Stimulated activated CD4-positive, alpha-beta T cell treated with anti-CD3 and anti-CD28 coated beads, Interleukin-15, amount 100 ng/mL, for 24 hours (primary cell): ENCODE results near the gene SMPDL3B.

ENCODE experiments used
- DNase-seq: peaks from one replicate; pipeline ENCODE4 v3.0.0-alpha.2; 2020

Gene SMPDL3B, protein sequence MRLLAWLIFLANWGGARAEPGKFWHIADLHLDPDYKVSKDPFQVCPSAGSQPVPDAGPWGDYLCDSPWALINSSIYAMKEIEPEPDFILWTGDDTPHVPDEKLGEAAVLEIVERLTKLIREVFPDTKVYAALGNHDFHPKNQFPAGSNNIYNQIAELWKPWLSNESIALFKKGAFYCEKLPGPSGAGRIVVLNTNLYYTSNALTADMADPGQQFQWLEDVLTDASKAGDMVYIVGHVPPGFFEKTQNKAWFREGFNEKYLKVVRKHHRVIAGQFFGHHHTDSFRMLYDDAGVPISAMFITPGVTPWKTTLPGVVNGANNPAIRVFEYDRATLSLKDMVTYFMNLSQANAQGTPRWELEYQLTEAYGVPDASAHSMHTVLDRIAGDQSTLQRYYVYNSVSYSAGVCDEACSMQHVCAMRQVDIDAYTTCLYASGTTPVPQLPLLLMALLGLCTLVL

DNA sequence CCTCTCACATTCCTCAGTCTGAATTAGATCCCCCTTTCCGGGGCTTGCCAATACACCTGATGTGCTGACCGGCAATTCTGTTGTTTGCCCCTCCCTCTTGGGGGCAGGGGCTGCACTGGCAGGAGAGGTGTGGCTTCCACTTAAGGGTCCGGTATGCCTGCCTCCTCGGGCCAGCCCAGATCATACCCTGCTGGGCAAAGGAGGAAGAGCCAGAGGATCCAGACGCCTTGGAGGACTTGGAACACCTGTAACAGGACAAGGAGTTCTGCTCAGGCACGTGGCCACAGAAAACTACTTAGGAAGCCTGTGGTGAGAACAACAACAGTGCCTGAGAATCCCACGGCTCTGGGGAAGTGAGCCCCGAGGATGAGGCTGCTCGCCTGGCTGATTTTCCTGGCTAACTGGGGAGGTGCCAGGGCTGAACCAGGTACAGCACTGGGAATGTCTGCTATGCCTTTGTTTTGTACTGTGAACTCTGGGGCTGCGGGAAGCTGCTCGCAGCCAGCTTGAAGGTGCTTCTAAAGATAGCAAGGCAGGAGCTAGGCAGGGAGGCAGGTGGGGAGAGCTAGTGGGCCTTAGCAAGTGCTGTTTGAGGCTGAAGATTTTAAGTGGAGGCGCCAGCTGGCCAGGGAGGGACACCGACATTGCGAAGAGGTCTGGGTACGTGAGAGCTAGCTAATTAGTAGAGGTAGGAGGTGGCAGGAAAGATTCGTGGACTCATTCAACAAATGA lies at the start of gene SMPDL3B:
Gene SMPDL3B, plus strand, starts transcription at position 183 of the 732 bp plus-strand sequence. Its CDS starts 184 bp downstream, at position 367.
- DNase-seq: peak; percentile 35

DNA sequence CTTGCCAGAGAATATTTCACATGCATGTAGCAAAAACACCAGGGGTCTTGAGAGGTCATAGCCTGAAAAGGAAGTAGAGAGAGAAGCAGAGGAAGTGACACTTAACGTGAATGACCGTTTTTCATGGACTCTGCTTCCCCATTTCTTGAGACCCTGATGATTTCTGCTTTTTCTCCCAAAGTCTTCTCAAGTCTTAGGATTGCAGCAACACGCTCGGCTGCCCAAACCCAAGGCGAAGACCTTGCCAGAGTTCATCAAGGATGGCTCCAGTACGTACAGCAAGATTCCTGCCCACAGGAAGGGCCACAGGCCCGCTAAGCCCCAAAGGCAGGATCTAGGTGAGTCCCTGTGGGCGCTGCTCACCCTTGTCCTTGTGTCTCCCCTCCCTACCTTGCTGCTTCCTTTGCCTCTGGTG lies 49.7 kb upstream of the SMPDL3B start:
- no peak for DNase-seq

DNA sequence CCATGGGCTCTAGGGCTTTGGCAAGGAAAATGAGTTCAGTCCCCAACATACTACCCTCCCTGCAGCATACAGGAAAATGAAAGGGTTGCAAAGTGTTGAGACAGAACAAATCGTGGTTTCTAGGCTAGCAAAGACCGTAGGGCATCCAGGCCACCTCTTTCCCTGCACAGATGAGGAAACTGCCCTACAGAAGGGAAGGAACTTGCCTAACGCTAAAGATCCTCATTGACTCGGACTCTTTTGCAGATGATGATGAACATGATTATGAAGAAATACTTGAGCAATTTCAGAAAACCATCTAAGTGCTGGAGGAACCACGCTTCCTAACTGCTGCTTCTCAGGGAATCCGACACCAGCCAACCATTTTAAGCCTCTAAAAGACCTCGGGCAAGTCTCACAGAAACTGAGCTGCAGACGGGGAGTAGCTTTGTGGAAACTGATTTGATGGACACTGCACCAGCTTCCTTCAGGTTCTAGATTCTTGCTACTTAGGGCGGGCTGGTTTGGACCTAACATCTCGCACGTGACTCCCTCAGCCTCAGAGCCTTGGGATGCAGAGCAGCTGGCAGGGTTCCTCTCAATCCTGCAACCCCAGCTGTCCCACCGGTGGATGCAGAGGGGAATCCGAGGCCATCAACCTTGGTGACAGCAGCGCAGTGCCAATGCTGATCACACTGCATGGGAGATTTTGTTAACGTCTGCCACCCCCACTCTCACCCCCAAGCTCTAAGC lies 49.0 kb upstream of the SMPDL3B start:
- DNase-seq: no peak

DNA sequence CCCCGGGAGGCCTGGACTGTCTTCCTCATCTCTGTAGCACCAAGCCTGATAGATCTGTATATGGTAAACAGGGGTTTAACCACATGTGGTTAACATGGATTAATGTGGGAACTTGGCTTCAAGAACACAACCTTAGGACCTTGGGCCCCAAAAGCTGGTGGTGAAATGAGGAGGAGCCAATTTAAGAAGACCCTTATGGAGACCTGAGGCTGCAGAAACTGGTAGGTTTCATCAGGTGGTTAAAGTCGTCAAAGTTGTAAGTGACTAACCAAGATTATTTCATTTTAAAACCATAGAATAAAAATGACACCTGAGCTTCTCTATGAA lies 48.5 kb upstream of the SMPDL3B start:
- DNase-seq: no peak

DNA sequence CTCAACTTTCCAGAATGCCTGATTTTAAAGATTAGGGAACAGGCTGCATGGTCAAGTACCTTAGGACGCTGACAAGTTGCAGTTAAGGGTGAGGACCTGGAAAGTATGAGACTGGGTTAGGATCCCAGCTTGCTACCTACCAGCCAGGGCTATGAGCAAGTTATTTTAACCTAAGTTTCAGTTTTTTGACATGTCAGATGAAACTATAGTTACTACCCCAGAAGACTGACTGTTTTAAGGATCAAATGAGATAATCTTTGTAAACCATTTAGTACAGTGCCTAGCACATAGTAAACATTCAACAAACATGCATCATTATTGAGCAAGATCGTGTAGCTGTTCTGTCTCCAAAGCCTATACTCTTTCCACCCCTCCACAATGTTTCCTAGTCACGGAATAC lies 48.1 kb upstream of the SMPDL3B start:
- DNase-seq: no peak

DNA sequence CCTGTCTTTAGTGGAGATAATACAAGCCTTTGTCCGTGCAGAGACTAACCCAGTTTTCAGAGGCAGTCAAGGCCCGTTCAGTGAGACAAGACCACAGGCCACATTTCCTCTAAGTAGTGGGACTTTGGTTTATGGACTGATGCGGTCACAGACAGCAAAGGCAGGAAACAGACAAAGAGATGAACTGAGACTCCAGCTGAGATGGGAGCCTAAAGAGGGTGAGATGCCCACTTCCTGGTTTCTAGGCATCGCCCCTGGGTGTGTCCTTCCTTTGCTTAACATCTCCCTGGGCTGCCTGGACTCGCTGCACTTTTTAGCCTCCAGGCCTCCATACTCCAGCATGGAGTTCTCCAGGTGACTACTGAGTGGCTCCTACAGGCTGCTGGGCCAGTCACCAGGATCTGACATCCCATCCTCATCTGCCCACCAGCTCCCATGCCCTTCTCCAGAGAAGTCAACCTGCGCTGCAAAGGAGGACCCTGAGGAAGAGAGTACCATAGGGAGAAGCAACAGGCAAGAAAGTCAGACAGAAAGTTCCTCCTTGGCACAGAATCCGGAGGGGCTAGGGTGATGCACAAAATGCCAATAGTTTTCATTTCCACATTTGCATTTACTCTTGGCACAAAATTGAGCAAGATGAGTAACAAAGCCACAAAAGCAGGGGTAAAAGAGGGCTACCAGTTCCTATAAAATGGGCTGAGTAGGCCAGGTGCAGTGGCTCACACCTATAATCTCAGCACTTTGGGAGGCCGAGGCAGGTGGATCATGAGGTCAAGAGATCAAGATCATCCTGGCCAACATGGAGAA lies 47.4 kb upstream of the SMPDL3B start:
- DNase-seq: peak; percentile 40

DNA sequence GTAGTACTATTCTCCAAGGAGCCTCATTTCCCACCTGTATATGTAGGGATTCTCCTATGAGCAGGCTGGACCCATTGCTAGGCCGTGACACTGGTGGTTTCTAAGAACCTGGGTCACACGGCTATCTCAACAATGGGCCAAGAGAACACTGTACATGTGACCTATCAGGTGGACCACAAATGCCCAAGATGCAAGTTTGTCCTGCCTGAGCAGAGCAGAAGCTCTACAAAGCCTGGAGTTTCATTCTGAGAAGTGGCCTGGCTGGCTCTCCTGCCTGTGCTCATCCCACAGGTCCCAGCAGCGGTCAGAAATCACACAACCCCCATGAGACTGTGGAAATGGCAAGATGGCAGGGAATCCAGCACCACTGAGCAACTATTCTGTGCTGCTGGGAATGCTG lies 45.3 kb upstream of the SMPDL3B start:
- no peak for DNase-seq

DNA sequence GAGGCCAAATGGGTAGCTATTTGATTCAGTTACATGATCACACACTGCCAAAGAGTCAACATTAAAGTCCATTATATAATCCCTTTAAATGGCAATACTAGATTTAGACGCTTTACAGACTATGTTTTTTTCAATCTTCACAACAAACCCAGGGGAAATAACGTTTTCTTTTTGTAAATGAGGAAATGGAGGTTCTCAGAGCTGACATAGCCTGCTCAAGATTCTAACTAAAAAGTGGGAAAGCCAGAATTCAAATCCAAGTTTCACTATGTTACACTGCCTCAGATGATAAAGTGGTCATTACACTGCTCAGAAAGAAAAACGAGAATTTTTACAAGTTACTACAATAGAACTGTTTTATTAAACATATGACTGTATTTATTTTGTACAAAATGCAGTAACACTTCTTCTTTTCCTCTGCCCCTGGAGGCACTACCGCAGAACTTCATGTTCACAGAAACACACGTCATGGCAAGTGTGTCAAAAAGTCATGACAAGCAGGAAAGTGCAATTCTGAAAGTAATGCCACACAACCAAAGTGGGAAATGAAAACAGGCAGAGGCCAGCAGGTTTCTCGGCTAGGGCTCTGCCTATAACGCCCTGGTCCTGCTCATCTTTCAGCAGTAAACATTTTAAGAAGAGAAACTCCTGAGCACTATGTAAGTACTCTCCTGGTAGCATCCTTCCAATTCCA lies 43.5 kb upstream of the SMPDL3B start:
- DNase-seq: peak; percentile 58

DNA sequence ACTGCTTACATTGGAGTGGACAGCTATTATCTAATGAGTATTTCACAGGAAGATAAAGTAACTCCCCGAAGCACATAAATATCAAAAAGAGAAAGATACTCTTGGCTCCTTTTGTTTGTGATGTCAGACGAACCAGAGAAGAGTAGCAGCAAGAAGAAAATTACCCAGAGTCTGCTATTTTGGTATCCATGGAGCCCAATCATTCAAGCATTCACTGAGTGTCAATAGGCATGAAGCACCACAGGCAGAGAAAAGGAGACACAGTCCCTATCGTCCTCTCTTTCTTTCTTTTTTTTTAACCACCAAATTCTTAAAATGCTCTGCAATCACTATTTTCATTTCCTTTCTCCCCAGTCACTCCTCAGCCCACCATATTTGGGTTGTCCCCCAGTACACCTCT lies 40.3 kb upstream of the SMPDL3B start:
- DNase-seq: no peak

DNA sequence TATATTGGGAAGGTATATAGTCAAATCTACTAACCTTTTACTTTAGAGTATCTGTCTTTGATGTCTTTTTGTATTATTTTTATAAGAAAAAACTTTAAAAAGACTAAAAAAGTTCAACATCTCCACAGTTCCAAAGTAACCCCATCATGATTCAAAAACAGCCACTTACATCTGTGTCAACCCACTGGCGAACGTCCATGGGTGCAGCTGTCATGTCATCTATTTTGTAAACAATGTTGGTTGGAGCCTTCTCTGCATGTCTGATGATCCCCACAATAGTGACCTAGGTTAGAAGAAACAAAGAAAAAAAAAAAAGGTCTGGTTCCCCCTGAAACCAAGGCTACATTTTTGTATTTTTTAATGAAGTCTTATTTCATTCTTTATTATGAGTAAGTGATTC lies 28.0 kb upstream of the SMPDL3B start:
- no peak for DNase-seq

DNA sequence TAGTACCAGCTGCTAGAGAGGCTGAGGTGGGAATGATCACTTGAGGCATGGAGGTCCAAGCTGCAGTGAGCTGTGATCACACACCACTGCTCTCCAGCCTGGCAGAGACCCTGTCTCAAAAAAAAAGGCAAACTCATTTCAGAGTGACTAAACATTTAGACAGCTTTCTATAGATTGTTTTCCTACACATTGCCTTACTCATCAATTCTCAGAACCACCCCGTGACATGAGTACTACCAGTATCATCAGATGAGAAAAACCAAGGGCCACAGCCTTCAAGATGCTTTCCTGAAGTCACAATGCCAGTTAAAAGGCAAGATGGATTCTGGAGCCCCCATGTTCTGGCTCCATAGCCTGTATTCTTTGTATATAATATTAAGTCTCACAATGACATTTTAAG lies 22.4 kb upstream of the SMPDL3B start:
- peak; percentile 27 for DNase-seq

DNA sequence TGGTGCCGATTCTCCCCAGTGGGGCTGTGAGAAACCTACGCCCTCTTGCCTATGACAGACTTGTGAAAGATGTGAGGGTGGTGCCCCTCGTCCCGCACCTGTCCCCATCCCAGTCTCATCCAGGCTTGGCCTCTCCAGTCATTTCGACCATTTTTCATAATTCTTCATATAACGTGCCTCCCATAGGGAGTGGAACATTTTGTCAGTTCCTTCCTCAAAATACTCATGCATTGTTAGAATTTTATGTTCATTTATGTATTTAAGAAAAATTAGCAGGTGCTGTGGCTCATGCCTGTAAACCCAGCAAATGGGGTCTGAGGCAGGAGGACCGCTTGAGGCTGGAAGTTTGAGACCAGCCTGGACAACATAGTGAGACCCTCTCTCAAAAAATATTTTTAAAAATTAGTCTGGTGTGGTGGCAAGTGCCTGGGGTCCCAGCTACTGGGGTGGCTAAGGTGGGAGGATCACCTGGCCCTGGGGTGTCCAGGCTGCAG lies 19.7 kb upstream of the SMPDL3B start:
- no peak for DNase-seq

DNA sequence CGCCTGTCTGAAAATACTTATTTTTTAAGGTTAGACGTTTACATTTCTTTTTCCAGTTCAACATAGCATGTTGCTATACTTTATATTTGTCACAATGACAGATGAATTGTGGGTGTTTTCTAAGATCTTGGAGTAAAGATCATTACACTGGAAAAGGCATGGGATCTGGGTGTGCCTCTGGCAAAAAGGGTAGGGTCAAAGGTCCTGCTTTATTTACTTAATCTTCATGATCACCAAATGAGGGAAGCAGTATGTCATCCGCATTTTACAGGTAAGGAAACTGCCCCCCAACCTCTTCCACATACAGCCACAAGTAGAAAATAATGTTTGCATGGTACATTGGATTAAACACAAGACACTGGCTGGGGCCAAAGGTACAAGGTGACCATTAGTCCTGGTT lies 12.5 kb upstream of the SMPDL3B start:
- no peak for DNase-seq

DNA sequence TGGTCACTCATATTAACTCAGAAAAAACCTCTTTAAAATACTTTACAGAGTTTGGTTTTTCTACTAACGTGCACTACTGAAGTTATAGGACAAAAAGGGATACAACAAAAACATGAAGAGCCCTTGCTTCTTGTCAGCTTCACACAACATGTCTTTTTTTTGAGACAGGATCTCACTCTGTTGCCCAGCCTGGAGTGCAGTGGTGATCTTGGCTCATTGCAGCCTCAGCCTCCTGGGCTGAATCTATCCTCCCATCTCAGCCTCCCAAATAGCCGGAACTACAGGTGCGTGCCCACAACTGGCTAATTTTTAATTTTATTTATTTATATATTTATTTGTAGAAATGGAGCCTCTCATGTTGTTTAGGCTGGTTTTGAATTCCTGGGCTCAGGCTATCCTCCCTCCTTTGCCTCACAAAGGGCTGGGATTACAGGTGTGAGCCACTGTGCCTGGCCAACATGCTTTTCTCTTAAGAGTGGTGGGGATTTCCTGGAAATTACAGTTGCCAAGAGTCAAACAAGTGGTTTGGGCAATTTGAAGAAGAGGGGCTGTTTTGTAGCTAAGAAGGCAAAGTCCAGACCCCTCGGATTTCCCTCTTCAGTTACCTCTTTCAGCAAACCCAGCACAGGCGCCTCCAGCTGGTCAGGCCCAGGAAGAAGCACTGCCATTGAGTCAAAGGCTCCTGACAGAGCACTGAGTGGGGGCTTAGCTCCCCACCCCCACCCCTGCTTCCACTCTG lies 6.4 kb upstream of the SMPDL3B start:
- no peak for DNase-seq

DNA sequence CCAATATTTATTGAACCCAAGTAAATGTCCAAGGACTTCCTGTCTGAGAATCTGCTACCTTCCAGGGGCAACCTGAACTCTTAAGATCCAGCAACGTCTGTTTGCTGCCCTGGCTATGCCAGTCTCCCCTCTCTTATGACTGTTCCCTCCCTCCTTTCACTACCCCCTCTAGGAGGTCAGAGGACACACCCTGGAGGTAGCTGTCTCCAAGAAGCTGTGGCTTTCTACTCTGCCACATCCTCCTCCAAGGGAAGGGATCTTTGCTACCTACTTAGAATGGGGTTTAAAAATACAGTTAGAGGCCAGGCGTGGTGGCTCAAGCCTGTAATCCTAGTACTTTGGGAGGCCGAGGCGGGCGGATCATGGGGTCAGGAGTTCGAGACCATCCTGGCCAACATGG lies 3.6 kb upstream of the SMPDL3B start:
- DNase-seq: no peak

DNA sequence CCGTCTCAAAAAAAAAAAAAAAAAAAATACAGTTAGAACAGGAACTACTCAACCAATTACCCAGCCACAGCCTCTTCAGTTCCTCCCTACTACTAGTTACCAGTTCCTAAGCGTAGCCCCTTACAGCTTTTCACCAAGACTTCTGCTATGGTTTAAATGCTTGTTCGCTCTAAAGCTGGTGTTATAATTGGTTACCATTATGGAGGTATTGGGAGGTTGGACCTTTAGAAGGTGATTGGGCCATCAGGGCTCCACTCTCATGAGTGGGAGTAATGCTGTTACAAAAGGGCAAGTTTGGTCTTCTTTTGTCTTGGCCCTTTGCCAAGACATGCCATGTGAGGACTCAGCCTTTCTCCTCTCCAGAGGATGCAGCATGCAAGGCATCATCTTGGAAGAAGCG lies 3.0 kb upstream of the SMPDL3B start:
- no peak for DNase-seq

DNA sequence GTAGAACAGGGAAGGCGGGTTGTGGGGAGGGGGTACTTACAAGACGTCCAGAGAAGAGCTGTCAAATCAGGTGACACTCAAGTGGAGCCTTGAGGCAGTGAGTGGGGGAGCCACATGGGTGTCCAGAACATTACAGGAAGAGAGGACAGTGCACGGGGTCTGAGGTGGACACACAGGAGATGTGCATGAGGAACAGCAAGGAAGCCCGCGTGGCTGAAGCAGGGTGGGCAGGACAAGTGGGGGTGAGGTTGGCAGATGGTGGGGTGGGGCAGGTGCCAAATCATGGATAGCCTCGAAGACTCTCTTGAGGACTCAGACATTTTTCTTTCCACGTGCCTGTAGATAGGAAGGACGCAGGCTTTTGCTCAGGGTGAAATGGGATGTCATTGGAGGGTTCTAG lies 921 bp downstream of the SMPDL3B start:
- DNase-seq: no peak

DNA sequence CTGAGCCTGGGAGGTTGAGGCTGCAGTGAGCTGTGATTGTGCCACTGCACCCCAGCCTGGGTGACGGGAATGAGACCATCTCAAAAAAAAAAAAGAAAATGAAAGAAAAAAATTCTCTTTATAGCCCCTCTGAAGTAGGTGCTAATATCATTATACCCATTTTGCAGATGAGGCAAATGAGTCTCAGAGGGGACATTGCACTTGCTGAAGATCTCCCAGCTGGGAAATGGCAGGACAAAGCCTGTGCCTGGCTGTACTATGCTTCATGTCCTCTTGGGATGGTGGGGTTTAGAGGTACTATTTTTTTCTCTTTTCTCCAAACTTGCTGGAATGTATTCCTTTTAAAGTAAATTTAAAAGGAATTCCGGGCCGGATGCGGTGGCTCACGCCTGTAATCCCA lies 1.6 kb downstream of the SMPDL3B start:
- DNase-seq: no peak

DNA sequence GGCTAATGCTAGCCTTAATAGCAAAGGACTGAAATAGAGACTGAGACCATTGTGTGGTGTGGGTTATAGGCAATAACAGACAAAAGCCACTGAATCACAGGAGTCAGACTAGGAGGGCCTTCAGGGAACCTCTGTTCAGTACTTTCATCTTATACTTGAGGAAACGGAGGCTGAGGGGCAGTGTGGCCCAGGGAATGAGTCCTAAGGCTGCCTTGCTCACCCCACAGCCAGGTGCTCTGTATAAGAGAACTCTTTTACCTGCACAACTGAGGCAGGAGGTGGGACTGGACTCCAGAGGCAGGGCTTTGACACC lies 2.7 kb downstream of the SMPDL3B start:
- DNase-seq: no peak

DNA sequence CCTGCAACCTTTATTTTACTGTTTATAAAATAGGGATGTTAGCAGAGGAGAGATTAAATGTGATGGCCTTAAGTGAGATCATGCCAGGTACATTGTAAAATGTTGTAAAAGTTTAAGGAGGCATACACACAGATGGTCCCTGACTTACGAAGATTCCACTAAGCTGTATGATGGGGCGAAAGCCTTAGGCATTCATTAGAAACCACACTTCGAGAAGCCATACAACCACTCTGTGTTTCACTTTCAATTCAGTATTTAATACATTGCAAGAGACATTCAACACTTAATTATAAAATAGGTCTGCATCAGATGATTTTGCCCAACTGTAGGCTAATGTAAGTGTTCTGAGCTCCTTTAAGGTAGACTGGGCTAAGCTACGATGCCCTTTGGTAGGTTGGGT lies 3.7 kb downstream of the SMPDL3B start:
- DNase-seq: no peak

DNA sequence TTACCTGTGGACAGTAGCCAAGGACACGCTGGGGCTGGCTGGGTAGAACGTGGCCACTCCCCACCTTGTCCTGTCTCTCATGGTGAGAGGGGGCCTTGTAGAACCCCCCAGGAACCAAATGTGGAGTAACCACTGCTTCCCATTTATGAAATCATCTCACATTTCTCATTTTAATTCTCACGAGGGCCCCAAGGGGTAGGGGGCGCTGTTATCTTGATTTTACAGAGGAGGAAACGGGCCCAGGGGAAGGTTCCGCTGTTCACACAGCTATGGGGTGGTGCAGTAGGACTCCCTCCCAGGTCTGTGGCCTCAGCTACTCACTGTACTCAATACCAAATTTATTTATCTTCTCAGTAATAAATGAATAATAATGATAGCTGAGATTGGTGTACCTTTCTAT lies 5.5 kb downstream of the SMPDL3B start:
- peak; percentile 83 for DNase-seq
